HCT116 (cell line): ENCODE measurements around the gene GPR107. TPM values are rescaled to one million over a fixed set of nuclear protein-coding genes. Genes with fewer than 3 reads are reported as not detected.

ENCODE experiments used
- ATAC-seq: fragments of 200-7000 bp; cut with Tn5 transposase; 2 replicates; pipeline ENCODE4 v1.9.1; 2020; ENCODE audit warnings: mild to moderate bottlenecking, moderate library complexity
- BruUV-seq: library from RNA; stranded (reverse); fragments of 400-500 nt; replicated peaks from 2 replicates; lab custom pipeline; 2021; lab: Mats Ljungman, UMichigan
- CTCF ChIA-PET: fragments of 300-600 bp; sonication (Branson Sonifier 250); formaldehyde crosslinking; loops from one replicate; lab custom pipeline; 2021; ENCODE audit warnings: antibody characterized with exemption; lab: Charles Lee
- POLR2A ChIA-PET: fragments of 300-600, 350-600 bp; sonication (Branson Sonifier 250); formaldehyde crosslinking; loops from one replicate; lab custom pipeline; 2021; ENCODE audit warnings: antibody characterized with exemption; lab: Charles Lee
- RAD21 ChIA-PET, 2 experiments: fragments of 300-600 bp; sonication (Branson Sonifier 250); formaldehyde crosslinking; loops; one replicate each; lab custom pipeline; 2023; ENCODE audit warnings: low total read pairs in 2 of 2; ENCODE audit not compliant: uncharacterized antibody in 2 of 2, unreplicated experiment in 2 of 2, low non-redundant PET in 1 of 2; lab: Charles Lee
- DNase-seq: peaks from one replicate; pipeline ENCODE4 v3.0.0-alpha.2; 2010; ENCODE audit warnings: low read depth, low spot score
- H2AFZ ChIP-seq: fragments of 200-600 bp; shearing (Covaris generic), sonication (generic); 2 replicates; pipeline ENCODE4 v1.6.1; 2017; ENCODE audit warnings: low read depth, mixed run types, mixed read lengths, antibody characterized with exemption, low read length; ENCODE audit not compliant: poor library complexity, severe bottlenecking
- H3K27ac ChIP-seq: 2 replicates; pipeline ENCODE4 v1.5.1; 2012; ENCODE audit warnings: low read depth, low read length
- H3K27me3 ChIP-seq: fragments of 200-600 bp; sonication (generic); 2 replicates; pipeline ENCODE4 v1.6.1; 2016; ENCODE audit warnings: mixed run types, low read length, mixed read lengths; ENCODE audit not compliant: insufficient read depth
- H3K36me3 ChIP-seq, 2 experiments: fragments of 200-500 bp in 1 of 2; fragments of 200-600 bp in 1 of 2; sonication (Bioruptor generic) in 1 of 2; sonication (generic) in 1 of 2; 2 replicates each; pipeline versions ENCODE4 v1.5.1 to v1.6.1; 2014 to 2016; ENCODE audit warnings: low read length in 2 of 2, inconsistent platforms in 1 of 2, mixed read lengths in 1 of 2, mixed run types in 1 of 2; ENCODE audit not compliant: insufficient read depth in 2 of 2, control insufficient read depth in 1 of 2
- H3K4me1 ChIP-seq, 2 experiments: fragments of 200-600 bp in 1 of 2; sonication (generic) in 1 of 2; 2 replicates each; pipeline versions ENCODE4 v1.5.1 to v1.6.1; 2012 to 2017; ENCODE audit warnings: low read length in 2 of 2, inconsistent platforms in 1 of 2, mild to moderate bottlenecking in 1 of 2, mixed read lengths in 1 of 2, mixed run types in 1 of 2, moderate library complexity in 1 of 2; ENCODE audit not compliant: insufficient read depth in 2 of 2, control insufficient read depth in 1 of 2
- H3K4me2 ChIP-seq: fragments of 200-600 bp; sonication (generic); 2 replicates; pipeline ENCODE4 v1.6.1; 2017; ENCODE audit warnings: mixed run types, low read length, mixed read lengths
- H3K4me3 ChIP-seq, 2 experiments: fragments of 200-600 bp in 1 of 2; sonication (generic) in 1 of 2; replicated peaks in 1 of 2; 2 replicates each; pipeline ENCODE4 v1.5.1; 2011 to 2016; ENCODE audit warnings: low read length in 2 of 2, control low read depth in 1 of 2, low read depth in 1 of 2, mild to moderate bottlenecking in 1 of 2, mixed read lengths in 1 of 2, mixed run types in 1 of 2
- H3K79me2 ChIP-seq: fragments of 200-600 bp; sonication (generic); 2 replicates; pipeline ENCODE4 v1.6.1; 2017; ENCODE audit warnings: mild to moderate bottlenecking, mixed run types, low read length, moderate library complexity, mixed read lengths; ENCODE audit not compliant: insufficient read depth
- H3K9ac ChIP-seq: fragments of 200-600 bp; sonication (generic); 2 replicates; pipeline ENCODE4 v1.6.1; 2016; ENCODE audit warnings: low read length, mixed read lengths
- H3K9me2 ChIP-seq: fragments of 200-600 bp; sonication (generic), shearing (Covaris generic); 2 replicates; pipeline ENCODE4 v1.6.1; 2017; ENCODE audit warnings: mixed run types, mild to moderate bottlenecking, moderate library complexity; ENCODE audit not compliant: insufficient read depth
- H3K9me3 ChIP-seq, 2 experiments: fragments of 200-500 bp in 1 of 2; fragments of 200-600 bp in 1 of 2; sonication (Bioruptor generic) in 1 of 2; sonication (generic) in 1 of 2; 2 replicates each; pipeline ENCODE4 v1.6.1; 2014 to 2017; ENCODE audit warnings: low read length in 2 of 2, mixed read lengths in 2 of 2, inconsistent platforms in 1 of 2, low read depth in 1 of 2, mild to moderate bottlenecking in 1 of 2, mixed run types in 1 of 2, moderate library complexity in 1 of 2; ENCODE audit not compliant: control insufficient read depth in 1 of 2, insufficient read depth in 1 of 2
- H4K20me1 ChIP-seq: fragments of 200-600 bp; sonication (generic), shearing (Covaris generic); 2 replicates; pipeline ENCODE4 v1.6.1; 2017; ENCODE audit warnings: mixed run types, mild to moderate bottlenecking, moderate library complexity; ENCODE audit not compliant: insufficient read depth
- CEBPB ChIP-seq: IDR thresholded peaks from 2 replicates; pipeline ENCODE4 v1.6.1; 2012; ENCODE audit warnings: low read depth
- ELF1 ChIP-seq: IDR thresholded peaks from 2 replicates; pipeline ENCODE4 v1.6.1; 2012; ENCODE audit warnings: low read depth, borderline replicate concordance
- EZH2 ChIP-seq: fragments of 200-600 bp; sonication (generic); IDR thresholded peaks from 2 replicates; pipeline ENCODE4 v1.6.1; 2017; ENCODE audit warnings: antibody characterized with exemption, mixed run types
- FOSL1 ChIP-seq: IDR thresholded peaks from 2 replicates; pipeline ENCODE4 v1.6.1; 2012; ENCODE audit warnings: low read depth
- MAX ChIP-seq: IDR thresholded peaks from 2 replicates; pipeline ENCODE4 v1.6.1; 2012
- POLR2A ChIP-seq: IDR thresholded peaks from 2 replicates; pipeline ENCODE4 v1.7.0; 2011; ENCODE audit warnings: borderline replicate concordance; ENCODE audit not compliant: insufficient read depth, insufficient read length; ENCODE audit errors: extremely low read depth
- RAD21 ChIP-seq: IDR thresholded peaks from 2 replicates; pipeline ENCODE4 v1.6.1; 2012; ENCODE audit warnings: low read depth, mild to moderate bottlenecking
- REST ChIP-seq: IDR thresholded peaks from 2 replicates; pipeline ENCODE4 v1.6.1; 2012; ENCODE audit warnings: low read depth
- SRF ChIP-seq: IDR thresholded peaks from 2 replicates; pipeline ENCODE4 v1.6.1; 2012; ENCODE audit warnings: low read depth
- TCF7L2 ChIP-seq: IDR thresholded peaks from 2 replicates; pipeline ENCODE4 v1.7.0; 2011; ENCODE audit warnings: borderline replicate concordance, inconsistent platforms; ENCODE audit not compliant: insufficient read depth, insufficient read length; ENCODE audit errors: extremely low read depth
- YY1 ChIP-seq: IDR thresholded peaks from 2 replicates; pipeline ENCODE4 v1.6.1; 2011; ENCODE audit warnings: low read length, low read depth, moderate library complexity, mild to moderate bottlenecking; ENCODE audit not compliant: insufficient replicate concordance; ENCODE audit errors: extremely low read depth
- ZBTB33 ChIP-seq: IDR thresholded peaks from 2 replicates; pipeline ENCODE4 v1.6.1; 2011; ENCODE audit warnings: mild to moderate bottlenecking, low read length, moderate library complexity; ENCODE audit not compliant: insufficient replicate concordance; ENCODE audit errors: extremely low read depth
- ZNF274 ChIP-seq: fragments of 200-500 bp; sonication (Bioruptor generic); IDR thresholded peaks from 2 replicates; pipeline ENCODE4 v1.6.1; 2014; ENCODE audit warnings: mild to moderate bottlenecking, low read depth, low read length, inconsistent platforms
- intact Hi-C: fragments of 100-400 bp; cut with micrococcal nuclease; formaldehyde crosslinking; loops from 2 replicates; pipeline ENCODE4 v1.10.0; 2022
- total RNA-seq: library from RNA; stranded (reverse); gene quantifications from one replicate; pipeline ENCODE4 v1.2.1, GENCODE V29; 2021; ENCODE audit not compliant: unreplicated experiment

The GPR107 gene
- total RNA-seq, 1 experiment from 2014 or later = 32.5 TPM

- Histone ChIP-seq H3K27ac (no peak overlapping the region), H3K36me3 (no peaks in the 10 kb centered on the region), H3K9me2 (no peaks in the 10 kb centered on the region), H4K20me1 (no peaks in the 10 kb centered on the region), H3K9ac (no peak overlapping the region), H3K27me3 (peaks cover 32% of the 10 kb centered on the region), H3K4me3 (no peak overlapping the region), H3K4me2 (no peak overlapping the region), H3K9me3 (no peaks in the 10 kb centered on the region)
- ATAC-seq = no peak
- intact Hi-C loops = no loop called here
- RAD21 ChIA-PET = no interaction called here
- DNase-seq = no peak
- POLR2A ChIA-PET = no interaction called here
- TF ChIP-seq YY1 (no peak), ELF1 (no peak), REST (no peak), TCF7L2 (no peak), FOSL1 (no peak), RAD21 (no peak), MAX (no peak), EZH2 (no peak), SRF (no peak), ZBTB33 (no peak), POLR2A (no peak), ZNF274 (no peak), CEBPB (no peak)
- TF ChIP-seq, all 23 proteins: peak for 0
- CTCF ChIA-PET = no interaction called here
- BruUV-seq = no TSS peak
- peaks cover 0 to 17% of the 10 kb centered on the region in 2 experiments; a peak in 2 of 4 replicates for H3K4me1 ChIP-seq
- H3K79me2 ChIP-seq = no peaks in the 10 kb centered on the region
- no peak overlapping the region for H2AFZ ChIP-seq
Measured at GRCh38 chr9:130142056-130142455, 88.3 kb downstream of the GPR107 start.
